ENCODE results near the gene CAPG. TPM values are rescaled to one million over a fixed set of nuclear protein-coding genes. Genes with fewer than 3 reads are reported as not detected.

CAPG gene
- total and polyA plus RNA-seq, 9 of the 15 experiments (the other 6 are each of a cell fraction or from before 2014, with no cell fraction given), result 10.6 to 90.4 (median 56.0) TPM

DNA sequence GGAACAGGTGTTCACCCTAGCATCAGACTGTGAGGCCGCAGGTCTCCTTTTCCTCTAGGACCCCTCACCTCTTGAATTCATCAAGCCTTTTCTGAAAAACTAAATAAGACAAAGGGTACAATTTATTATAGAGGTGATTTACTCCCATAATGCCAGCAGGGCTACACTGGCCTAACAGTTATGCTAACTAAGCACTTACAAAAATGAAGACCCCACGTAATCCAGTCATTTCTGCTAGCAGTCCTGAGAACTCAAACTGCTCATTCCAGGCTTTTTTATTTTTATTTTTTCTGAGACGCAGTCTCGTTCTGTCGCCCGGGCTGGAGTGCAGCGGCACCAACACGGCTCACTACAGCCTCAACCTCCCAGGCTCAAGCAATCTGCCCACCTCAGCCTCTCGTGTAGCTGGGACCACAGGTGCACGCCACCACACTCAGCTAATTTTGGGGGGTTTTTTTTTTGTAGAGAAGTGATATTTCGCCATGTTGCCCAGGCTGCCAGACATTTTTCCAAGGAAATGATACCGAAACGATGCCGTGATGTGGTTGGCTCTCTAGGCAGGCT is 14.2 kb downstream of the CAPG start:
- CTCF ChIA-PET (ENCODE audit: low intra/inter-chr PET ratio), result no interaction called here

More for the DNA sequence above, 14.2 kb downstream of the CAPG start:
- intact Hi-C loops (cut with micrococcal nuclease), result no loop called here
- BruUV-seq (replicated peaks), result no TSS peak
- Histone ChIP-seq H3K9me3 (replicated peaks; ENCODE audit: control insufficient read depth, insufficient read depth, low read depth, low read length) (no peaks in the 10 kb centered on the region), H3K4me3 (no peak overlapping the region), H3K79me2 (ENCODE audit: control insufficient read depth, insufficient read depth, low read length) (no peaks in the 10 kb centered on the region), H4K20me1 (replicated peaks; ENCODE audit: control insufficient read depth, insufficient read depth, low read length) (no peaks in the 10 kb centered on the region), H3K36me3 (ENCODE audit: control insufficient read depth, insufficient read depth, low read length) (peaks cover 2% of the 10 kb centered on the region; the same call in 1 of the 3 replicates), H3K4me1 (replicated peaks in 1 of 2; ENCODE audit: control insufficient read depth in 2 of 2, insufficient read depth in 2 of 2, low read length in 2 of 2) (peaks cover 0 to 12% of the 10 kb centered on the region in 2 experiments; a peak in 2 of 5 replicates), H3K27me3 (ENCODE audit: control insufficient read depth in 2 of 2, insufficient read depth in 2 of 2, low read length in 2 of 2) (no peaks in the 10 kb centered on the region), H3K9me1 (ENCODE audit: control insufficient read depth, insufficient read depth, low read length) (no peaks in the 10 kb centered on the region), H2AFZ (ENCODE audit: low read depth, low read length) (no peak overlapping the region), H3K4me2 (ENCODE audit: insufficient read depth, low read length) (no peak overlapping the region), H3K9ac (ENCODE audit: insufficient read depth in 1 of 2, low read depth in 2 of 2, low read length in 2 of 2) (no peak overlapping the region), H3K27ac (ENCODE audit: extremely low read depth, low read depth, low read length) (no peak overlapping the region)
- FAIRE-seq, result no peak
- POLR2A ChIA-PET, result interaction anchor here (63.9 kb wide), 1 partner anchor 150 kb away, joined by 1576 read pairs; the partner anchor contains the start of gene MAT2A
- TF ChIP-seq, protein P1, sequence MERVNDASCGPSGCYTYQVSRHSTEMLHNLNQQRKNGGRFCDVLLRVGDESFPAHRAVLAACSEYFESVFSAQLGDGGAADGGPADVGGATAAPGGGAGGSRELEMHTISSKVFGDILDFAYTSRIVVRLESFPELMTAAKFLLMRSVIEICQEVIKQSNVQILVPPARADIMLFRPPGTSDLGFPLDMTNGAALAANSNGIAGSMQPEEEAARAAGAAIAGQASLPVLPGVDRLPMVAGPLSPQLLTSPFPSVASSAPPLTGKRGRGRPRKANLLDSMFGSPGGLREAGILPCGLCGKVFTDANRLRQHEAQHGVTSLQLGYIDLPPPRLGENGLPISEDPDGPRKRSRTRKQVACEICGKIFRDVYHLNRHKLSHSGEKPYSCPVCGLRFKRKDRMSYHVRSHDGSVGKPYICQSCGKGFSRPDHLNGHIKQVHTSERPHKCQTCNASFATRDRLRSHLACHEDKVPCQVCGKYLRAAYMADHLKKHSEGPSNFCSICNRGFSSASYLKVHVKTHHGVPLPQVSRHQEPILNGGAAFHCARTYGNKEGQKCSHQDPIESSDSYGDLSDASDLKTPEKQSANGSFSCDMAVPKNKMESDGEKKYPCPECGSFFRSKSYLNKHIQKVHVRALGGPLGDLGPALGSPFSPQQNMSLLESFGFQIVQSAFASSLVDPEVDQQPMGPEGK (CRISPR knock-in tag; IDR thresholded peaks at IDR 0.05; ENCODE audit: borderline replicate concordance), result no peak
- TF ChIP-seq CBFA2T2 (conservative IDR thresholded peaks at IDR 0.05) (no peak), ZNF316 (IDR thresholded peaks at IDR 0.05) (peak; percentile 36; the same call in 1 of the 2 replicates)
- TF ChIP-seq, protein P2, sequence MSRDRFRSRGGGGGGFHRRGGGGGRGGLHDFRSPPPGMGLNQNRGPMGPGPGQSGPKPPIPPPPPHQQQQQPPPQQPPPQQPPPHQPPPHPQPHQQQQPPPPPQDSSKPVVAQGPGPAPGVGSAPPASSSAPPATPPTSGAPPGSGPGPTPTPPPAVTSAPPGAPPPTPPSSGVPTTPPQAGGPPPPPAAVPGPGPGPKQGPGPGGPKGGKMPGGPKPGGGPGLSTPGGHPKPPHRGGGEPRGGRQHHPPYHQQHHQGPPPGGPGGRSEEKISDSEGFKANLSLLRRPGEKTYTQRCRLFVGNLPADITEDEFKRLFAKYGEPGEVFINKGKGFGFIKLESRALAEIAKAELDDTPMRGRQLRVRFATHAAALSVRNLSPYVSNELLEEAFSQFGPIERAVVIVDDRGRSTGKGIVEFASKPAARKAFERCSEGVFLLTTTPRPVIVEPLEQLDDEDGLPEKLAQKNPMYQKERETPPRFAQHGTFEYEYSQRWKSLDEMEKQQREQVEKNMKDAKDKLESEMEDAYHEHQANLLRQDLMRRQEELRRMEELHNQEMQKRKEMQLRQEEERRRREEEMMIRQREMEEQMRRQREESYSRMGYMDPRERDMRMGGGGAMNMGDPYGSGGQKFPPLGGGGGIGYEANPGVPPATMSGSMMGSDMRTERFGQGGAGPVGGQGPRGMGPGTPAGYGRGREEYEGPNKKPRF (IDR thresholded peaks at IDR 0.05; ENCODE audit: low read depth, low read length), result no peak
- DNase-seq (ENCODE audit: extremely low read depth in 1 of 4, low spot score in 3 of 4), result no peak
- no peak for ATAC-seq
- WGBS (ENCODE audit: insufficient coverage, low coverage, missing lambda C conversion rate), result 67% methylated on average over 14 of the region's 14 CpGs
- in situ Hi-C loops (cut with MboI), result no loop called here
